Stimulated activated CD4-positive, alpha-beta T cell treated with anti-CD3 and anti-CD28 coated beads, Interleukin-12 subunit alpha, Interleukin-12 subunit beta, amount 100 ng/mL, for 24 hours (primary cell): ENCODE measurements around the gene MMADHC.
"Not testable (repeated sequence)": the region's sequence is repeated elsewhere in the genome, so short reads cannot be mapped to it uniquely, and the experiment has no call there.

ENCODE experiments used
- DNase-seq, 2 experiments: peaks; one replicate each; pipeline ENCODE4 v3.0.0-alpha.2; 2020; ENCODE audit warnings: low read depth in 2 of 2

MMADHC gene

GRCh38 chr2:149595056-149595963 lies 7.7 kb upstream of the MMADHC start:
- DNase-seq = no peak

GRCh38 chr2:149594411-149594810 lies 6.8 kb upstream of the MMADHC start:
- no peak for DNase-seq

- DNase-seq = no peak
Observed at GRCh38 chr2:149587950-149588487, 444 bp upstream of the MMADHC start.

GRCh38 chr2:149586898-149587219 lies 716 bp downstream of the MMADHC start:
- DNase-seq = no peak

GRCh38 chr2:149586063-149586462 lies 1.5 kb downstream of the MMADHC start:
- DNase-seq = no peak

- DNase-seq = no peak
Observed at GRCh38 chr2:149585166-149585885, 2.2 kb downstream of the MMADHC start.

- DNase-seq = no peak
Observed at GRCh38 chr2:149579972-149580882, 7.3 kb downstream of the MMADHC start.

GRCh38 chr2:149577269-149577668 lies 10.3 kb downstream of the MMADHC start:
- no peak for DNase-seq

GRCh38 chr2:149575752-149576151 lies 11.8 kb downstream of the MMADHC start:
- no peak for DNase-seq

- no peak for DNase-seq
Observed at GRCh38 chr2:149575277-149575676, 12.3 kb downstream of the MMADHC start.

- DNase-seq = no peak
Observed at GRCh38 chr2:149573760-149574159, 13.8 kb downstream of the MMADHC start.

- no peak for DNase-seq
Observed at GRCh38 chr2:149572102-149572953, 15.2 kb downstream of the MMADHC start.

GRCh38 chr2:149568138-149568537 lies 19.4 kb downstream of the MMADHC start:
- no peak for DNase-seq

GRCh38 chr2:149566652-149567051 lies 20.9 kb downstream of the MMADHC start:
- no peak for DNase-seq

- not testable (repeated sequence) for DNase-seq
Observed at GRCh38 chr2:149565625-149566024, 21.9 kb downstream of the MMADHC start.

GRCh38 chr2:149564983-149565382 lies 22.6 kb downstream of the MMADHC start:
- DNase-seq = no peak

GRCh38 chr2:149564097-149564496 lies 23.5 kb downstream of the MMADHC start:
- no peak for DNase-seq

GRCh38 chr2:149562324-149562723 lies 25.3 kb downstream of the MMADHC start:
- DNase-seq = no peak

GRCh38 chr2:149561309-149561926 lies 26.2 kb downstream of the MMADHC start:
- DNase-seq = no peak

GRCh38 chr2:149559341-149560068 lies 28.1 kb downstream of the MMADHC start:
- DNase-seq = no peak
